Stimulated activated CD8-positive, alpha-beta memory T cell treated with anti-CD3 and anti-CD28 coated beads, Interleukin-15, amount 100 ng/mL, for 1 hour (primary cell): Measurements from ENCODE around the gene NPBWR2.

ENCODE experiments used
- DNase-seq: peaks from one replicate; pipeline ENCODE4 v3.0.0-alpha.2; 2020; ENCODE audit warnings: low read depth

Gene NPBWR2

DNA sequence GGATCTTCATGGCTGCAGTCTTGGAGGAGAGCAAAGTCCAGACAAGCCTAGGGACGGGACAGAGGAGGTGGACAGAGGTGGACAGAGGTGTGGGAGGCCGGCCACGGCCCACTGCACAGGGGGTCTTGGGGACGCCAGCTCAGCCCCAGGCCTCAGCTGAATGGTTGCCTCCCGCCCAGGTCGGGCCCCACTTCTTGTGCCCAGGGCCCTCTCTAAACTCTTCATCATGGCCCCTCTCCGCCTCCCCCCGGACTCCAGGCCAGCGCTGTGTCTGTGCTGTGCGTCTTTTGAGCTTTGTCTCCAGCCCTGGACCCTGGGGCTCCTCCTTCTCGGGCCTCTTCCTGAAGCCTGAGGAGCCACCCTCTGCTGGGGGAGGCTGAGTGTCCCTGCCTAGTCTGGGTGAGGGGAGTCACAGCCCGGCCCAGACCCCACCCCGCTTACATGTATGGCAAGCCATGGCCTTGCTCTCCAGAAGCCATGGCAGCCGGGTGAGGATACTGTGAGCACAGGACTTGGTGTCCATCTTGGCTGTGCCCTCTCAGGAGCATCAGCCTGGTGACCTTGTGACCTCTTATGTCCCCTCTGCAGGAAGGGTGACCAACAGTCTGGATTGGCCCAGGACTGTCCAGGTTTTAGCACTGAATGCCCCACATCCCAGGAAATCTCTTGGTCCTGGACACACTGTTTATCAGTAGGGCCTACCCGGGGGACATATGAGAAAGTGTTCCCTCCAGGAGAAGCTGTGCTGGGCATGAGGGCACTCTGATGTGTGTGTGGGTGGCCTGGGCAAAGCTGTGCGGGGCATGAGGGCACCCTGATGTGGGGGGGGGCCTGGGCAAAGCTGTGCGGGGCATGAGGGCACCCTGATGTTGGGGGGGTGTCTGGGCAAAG lies 9.4 kb upstream of the NPBWR2 start:
- no peak for DNase-seq

DNA sequence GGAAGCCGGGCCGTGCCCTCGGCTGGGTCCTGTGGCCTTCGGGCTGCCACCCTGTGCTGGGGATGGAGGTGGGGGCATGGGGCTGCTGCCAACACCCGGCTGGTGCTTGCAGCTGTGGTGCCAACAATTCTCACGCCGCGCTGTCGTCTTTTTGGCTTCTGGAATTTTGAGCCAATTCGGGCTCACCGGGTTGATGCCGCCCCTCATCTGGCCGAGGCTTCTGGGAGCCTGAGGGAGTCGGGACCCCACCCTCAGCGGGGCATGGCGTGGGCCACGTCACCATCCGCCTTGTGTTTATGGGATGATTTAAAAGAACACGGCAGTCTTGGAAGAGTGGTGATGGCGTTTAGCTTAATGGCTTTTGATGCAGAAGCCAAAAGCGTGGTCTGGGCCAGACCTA lies 8.7 kb upstream of the NPBWR2 start:
- no peak for DNase-seq

DNA sequence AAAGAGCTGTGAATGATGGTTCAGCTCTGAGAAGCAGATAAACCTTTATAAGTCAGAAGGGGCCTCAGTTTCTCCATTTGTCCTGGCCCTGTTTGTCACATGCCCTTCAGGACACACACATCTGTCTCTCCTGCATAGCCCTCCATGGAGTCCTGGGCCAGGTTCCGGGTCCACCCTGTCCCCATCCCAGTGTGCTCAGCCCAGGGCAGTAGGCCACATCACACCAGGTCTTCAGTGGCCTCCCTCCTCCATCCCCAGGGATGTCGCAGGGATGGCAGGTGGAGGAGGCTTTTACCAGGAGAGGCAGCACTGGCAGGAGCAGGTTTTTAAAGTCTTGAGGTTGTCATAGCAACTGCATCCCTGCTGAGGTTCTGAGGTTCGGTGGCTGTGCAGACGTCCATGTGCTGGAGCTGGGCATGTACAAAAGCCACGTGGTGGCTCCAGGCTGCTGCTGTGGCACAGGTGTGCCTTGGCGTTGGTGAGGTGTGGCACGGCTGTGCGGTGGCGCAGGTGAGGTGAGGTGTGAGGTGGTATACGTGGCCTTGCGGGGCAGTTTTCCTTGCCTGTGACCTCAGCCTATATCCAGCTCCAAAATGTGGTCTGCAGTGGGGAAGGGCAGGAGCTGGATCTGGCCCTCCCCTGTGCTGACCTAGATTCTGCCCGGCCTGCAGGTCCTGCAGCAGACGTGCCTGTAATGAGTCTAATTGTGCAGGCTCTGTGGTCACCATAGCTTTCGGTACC lies 8.0 kb upstream of the NPBWR2 start:
- DNase-seq, result no peak

DNA sequence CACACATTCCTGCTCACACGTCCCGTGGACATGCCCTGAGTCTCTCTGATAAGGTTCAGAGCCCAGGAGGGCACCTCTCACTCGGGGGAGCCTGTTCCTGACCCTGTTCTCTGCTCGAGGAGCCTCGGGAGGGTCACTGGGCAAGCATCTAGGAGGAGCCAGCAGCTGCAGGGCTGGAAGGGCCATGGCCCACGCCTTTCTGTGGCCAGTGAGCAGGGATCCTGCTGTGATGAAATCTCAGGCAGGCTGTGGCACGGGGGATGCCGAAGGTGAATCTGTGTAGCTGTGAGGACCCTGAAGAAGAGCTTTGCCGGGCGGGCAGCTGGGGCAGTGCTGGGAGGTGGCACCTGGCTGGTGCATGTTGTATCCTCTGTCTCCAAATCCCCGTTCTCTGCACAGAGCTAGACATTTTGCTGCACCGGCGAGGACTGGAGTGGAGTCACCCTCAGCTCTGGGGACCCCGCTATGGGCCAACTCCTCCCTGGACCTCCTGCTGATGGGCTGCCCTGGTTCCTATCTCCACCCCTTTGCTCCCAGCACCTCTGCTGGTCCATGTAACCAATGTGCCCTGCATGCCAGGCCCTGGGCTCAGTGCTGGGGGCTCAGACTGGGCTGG lies 7.1 kb upstream of the NPBWR2 start:
- DNase-seq, result no peak

DNA sequence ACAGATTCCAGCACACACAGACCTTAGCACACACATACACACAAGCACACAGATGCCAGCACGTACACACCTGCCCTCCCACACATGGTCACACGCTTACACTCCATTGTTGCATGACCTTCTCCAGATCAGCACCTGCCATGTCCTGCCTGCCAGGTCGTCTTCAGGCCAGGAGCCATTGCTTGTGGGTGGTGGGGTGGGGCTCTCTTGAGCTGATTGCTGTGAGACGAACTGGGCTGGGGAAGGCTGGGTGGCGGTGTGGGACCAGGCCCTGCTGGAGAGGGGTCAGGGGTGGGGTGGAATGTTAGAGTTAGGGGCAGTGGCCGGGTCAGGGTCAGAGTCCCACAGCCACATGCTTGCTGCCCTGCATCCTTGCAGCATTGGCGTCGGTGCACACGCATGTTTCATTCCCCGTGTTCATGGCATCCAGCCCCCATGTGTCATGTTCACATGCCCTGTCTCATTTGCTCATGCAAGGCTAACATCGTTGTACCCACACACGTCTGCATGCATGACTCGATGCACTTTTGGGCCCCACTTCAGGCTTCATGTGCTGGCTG lies 6.5 kb upstream of the NPBWR2 start:
- DNase-seq, result no peak

DNA sequence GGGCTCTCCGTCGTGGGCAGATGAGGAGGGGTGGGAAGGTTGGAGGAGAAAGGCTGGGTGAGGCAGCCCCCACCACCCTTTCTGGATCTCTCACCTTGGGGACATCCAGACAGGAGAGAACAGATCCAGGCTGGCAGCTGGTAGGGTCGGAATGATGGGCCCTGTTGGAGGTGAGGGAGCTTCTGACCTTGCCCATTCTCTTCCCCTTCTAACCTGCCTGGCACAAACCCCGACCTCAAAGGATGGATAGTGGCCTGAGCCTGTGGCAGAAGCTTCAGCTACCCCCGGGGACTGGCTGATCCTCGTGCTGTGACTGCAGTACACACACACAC lies 6.0 kb upstream of the NPBWR2 start:
- DNase-seq, result no peak

DNA sequence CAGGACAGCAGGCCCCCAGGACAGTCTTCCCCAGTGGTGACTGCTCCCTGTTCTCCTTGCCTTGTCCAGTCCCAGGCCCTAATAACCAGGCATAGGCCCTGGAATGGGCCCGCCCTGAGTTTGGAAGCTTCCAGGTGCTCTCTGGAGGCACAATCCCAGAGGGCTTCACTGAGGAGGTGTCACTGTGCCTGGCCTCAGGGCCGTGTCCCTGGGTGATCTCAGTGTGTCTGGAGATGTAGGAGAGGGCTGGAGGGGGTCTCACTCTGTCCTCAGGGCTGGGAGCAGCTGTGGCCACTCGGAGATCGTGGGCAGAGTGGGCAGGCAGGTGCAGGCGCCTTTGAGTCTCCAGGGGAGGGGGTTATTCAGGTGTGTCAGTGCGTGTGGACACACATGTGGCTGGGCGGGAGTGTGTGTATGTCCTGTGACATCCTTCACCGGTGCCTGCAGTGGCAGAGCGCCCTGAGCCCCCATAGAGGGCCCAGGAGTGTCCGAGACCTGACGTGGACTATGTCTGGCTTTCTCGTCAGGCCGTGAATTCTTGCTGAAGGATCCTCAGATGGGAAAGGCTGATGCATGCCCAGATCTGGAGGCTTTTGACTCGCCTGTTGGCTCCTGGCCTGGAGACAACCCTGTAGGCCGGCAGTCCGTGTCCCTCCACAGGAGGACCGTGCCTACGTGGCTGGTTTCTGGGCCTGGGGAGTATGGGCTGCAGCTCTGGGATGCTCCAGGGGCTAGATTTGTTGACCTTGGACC lies 5.5 kb upstream of the NPBWR2 start:
- no peak for DNase-seq

DNA sequence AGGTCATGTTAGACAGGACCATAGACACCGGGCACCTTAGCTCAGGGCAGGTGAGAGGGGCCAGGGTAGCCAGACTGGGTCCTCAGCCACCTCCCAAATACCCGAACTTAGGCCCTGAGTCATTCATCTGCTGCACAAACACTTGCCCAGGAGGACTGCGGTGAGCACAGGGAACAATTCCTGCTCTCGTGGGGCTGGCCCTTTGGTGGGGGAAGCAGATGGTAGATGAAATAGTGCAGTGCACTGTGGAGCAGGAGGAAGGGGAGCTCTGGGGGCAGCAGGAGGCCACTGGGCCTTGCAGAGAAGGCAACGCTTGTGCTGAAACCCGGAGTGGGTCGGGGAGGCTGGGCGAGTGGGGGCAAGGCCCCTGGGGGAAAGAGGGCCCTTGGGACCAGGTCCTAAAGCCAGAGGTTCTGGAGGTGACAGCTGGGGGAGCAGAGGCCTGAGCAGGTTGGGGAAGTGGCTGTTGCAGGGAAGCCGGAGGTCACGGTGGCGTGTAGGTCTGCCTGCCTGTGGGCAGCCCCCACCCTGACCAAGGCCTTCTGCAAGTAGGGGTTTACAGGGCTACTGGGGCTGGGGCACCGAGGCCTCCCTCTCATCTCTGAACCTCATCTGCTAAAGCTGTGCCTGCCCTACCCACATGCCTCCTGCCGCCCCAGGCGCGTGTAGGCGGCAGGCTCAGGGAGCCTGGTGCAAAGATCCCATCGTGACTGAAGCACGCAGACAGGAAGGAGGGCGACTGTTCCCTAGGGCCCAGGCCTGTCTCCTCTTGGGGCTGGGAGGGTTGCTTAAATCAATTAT lies 4.7 kb upstream of the NPBWR2 start:
- DNase-seq, result no peak

DNA sequence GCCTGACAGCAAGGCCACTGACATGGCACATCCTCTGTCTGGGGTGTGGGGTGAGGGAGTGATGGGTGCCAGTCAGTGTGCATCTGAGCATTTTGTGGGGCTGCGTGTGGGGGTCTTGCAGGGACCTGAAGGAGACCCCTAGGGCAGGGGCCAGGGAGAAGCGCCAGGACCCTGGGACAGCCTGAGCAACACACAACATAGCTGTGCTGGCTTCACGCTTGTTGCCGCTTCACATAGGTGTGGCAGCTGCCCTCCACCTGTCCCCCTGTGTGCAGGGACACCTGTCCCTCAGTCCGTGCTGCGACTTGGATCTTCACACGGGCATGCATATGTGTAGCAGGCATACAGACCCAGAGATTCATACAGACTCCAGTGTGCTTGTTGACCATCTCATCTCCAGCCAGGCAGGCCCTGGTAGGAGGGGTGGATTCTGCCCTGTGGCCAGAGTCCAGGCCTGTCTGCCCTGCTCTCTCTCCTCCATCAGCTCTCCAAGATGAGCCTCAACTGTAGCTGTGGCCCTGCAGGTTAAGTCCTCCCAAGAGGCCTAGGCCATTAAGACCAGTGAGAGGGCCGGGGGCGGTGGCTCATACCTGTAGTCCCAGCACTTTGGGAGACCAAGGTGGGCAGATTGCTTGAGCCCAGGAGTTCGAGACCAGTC lies 3.2 kb upstream of the NPBWR2 start:
- DNase-seq, result no peak

DNA sequence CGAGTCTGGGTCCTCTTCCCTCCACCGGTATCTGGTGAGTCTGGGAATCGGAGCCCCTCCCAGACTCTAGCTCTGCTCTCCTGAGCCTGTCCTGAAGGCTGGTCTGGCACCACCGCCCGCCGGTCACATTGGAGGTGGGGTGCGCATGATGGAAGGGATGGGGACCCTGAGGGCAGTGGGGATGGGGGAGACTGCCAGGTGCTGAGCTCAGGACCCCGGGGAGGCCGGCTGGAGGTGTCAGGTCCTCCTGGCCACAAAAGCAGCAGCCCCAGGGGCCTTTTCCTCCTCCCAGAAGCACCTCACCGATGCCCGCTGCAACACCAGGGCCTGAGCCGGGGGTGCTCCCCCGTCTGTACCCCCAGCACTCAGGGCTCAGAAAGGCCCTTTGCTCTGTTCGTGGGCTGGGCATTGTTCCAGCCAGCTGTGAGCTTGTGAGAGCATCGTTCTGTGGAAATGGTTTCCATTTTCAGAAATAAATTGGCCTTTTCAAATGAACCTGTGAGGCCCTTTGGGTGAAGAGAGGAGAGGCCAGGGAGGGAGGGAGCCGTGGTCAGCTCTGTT lies 2.5 kb upstream of the NPBWR2 start:
- no peak for DNase-seq

DNA sequence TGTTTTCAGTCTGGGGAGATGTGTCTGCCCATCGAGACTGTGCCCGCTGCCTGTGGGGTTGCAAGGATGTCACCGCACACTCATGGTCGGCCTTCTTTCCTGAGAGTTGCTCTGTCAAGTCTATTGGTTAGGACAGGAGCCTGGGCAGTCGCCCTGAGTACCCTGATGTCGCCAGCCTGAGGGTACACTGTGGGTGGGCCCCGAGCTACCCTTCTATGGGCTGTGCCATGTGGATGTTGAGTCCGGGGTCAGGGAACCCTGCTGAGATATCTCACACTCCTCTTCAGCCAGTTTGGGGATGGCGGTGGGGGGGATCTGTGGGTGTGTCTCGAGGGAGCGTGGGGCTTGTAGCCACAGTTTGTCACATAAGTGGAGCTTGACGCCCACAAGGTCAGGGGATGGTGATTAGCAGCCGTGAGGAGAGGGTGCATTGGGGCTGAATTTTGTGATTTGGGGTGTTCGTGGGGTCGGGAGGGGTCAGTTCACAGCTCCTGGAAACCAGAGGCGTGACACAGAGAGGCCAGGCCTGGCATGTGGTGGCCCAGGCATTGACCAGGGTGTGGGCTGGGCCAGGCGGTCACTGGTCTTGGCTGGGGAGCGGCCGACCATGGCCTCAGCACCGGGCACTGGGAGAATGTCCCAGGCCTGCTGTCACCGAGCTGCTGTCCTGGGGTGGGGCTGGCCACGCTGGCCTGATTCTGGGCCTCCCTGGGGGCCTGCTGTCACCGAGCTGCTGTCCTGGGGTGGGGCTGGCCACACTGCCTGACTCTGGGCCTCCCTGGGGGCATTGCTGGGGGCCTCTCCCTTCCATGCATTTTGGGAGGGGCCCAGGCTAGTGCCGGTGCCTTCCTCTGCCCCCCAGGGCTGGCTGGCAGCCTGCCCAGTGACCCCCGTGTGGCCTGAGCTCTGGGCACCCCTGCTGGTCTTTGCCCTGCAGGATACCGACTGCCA lies 1.6 kb upstream of the NPBWR2 start:
- no peak for DNase-seq

DNA sequence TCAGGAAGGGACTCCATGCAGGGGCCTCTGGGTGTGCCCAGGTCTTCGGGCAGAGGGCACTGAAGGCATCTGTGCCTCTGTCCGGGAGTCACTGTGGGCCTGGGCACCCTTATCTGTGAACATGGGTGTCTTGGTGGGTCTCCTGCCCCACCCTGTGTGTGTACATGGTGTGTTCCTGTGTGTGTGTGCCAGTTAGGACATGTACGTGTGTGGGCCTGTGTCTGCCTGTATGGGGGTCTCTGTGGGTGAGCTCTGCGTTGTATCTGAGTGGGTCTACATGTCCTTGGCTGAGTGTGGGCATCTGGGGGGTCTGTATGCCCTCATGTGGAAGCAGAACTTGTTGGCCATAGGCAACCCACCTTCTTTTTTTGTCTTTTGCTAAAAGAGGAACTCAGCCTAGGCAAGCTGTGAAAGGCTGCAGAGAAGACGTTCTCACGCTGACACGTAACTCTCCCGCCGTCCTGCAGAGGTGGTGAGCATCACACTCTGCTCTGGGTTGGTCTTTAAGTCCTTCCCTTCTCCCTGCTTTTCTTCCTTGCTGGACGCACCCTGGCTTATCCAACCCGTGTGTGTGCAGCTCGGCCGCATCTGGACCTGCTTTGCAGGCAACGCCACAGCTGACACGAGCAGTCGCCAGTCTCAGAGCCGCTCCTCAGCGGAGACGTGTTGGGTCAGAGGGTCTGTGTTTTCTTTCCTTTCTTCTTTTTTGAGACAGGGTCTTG lies 532 bp upstream of the NPBWR2 start:
- no peak for DNase-seq

DNA sequence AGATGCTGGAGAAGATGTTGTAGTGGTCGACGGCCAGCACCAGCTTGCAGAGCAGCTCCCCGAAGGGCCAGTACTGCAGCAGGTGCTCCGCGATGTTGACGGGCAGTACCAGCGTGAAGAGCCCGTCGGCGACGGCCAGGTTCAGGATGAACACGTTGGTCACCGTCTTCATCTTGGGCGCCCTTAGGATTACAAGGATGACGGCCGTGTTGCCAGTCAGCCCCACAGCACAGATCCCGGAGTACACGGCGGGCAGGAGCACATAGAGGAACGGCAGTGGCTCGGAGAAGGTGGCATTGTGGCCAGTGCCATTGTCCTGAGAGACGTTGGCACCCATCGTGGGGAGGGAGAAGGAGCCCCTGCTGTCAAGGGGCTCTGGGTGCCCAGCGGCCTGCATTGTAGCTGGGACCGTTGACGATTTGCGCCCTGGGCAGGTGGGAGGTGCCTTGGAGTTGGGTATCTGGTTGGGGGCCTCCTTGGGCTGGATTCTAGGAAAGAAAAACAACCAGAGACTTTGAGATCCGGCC lies 867 bp downstream of the NPBWR2 start:
- no peak for DNase-seq

DNA sequence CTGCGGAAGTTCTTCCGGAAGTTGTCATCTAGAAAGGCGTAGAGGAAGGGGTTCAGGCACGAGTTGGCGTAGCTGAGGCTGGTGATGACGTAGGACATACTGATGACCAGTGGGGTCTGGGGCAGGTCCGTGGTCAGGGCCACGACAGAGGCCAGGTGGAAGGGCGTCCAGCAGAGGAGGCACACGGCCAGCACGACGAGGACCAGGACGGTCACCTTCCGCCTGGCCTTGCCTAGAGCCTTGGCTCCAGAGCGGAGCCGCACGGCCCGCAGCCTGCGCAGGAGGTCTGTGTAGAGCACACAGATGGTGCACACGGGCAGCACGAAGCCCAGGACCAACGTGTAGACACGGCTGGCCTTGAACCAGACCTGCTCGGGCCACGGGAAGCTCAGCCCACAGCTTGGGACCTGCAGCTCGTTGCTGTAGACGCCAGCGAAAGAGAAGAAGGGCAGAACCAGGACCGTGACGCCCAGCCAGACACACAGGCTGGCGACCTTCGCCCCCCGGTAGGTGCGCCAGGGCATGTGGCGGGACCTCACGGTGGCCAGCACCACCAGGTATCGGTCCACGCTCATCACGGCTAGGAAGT lies 1.4 kb downstream of the NPBWR2 start:
- DNase-seq, result no peak

DNA sequence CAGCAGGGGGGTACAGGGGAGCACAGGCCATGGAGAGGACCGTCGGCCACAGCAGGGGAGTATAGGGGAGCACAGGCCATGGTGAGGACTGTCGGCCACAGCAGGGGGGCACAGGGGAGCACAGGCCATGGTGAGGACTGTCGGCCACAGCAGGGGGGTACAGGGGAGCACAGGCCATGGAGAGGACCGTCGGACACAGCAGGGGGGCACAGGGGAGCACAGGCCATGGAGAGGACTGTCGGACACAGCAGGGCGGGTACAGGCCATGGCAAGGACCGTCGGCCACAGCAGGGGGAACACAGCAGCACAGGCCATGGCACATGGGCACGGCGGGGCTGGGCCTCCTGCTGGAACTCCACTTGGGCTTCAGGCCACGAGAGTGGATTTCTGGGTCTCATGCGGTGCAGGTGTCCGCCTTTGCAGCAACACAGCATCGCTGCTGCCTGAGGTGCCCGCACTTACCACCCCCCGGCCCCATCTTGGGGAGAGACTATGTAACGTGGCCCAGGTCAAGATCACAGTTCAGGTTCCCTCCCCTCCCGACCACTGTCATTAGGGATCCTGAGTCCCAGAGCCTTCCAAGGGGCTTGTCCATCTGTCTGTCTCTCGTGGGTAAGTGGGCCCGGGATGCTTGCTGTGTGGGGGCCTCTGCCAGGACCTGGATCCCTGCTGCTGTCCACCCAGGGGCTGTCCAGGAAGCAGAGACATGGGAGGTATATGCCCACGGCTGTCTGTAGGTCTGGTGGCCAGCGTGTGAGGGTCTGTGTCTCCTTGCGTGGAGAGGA lies 2.5 kb downstream of the NPBWR2 start:
- no peak for DNase-seq

DNA sequence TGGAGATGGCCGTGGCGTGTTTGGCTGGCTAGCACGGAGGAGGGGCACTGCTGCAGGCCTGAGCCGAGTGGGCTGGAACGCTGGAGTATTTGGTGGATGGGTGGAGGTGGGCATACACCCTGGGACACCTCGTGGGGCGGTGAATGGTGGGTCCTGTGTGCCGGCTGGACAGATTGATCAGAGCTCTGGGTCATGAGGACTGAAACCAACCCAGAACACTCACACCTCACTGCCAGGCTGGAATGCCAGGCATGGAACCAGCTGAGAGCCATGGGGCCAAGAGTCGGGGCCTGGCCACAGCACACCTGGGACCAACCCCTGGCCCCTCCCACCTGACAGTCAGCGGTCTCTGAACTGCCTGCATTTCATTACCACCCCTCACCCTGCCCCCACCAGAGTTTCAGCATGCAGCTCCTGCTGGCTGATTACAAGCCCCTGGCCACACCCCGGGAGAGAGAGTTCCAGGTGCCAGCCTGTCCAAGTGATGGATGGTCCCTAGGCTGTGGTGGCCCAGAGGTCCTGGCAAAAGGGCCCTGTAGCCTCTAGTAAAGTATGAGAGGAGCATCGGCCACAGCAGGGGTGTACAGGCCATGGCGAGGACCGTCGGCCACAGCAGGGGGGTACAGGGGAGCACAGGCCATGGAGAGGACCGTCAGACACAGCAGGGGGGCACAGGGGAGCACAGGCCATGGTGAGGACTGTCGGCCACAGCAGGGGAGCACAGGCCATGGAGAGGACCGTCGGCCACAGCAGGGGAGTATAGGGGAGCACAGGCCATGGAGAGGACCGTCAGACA lies 3.3 kb downstream of the NPBWR2 start:
- DNase-seq, result no peak
